CD4-positive, alpha-beta T cell treated with Interleukin-1 beta for 1 hour (primary cell): ENCODE data around the gene COMMD8.
"Not testable (repeated sequence)": the region's sequence is repeated elsewhere in the genome, so short reads cannot be mapped to it uniquely, and the experiment has no call there.

Experiments used
- DNase-seq, 2 donors: peaks; one replicate each; pipeline ENCODE4 v3.0.0-alpha.2; 2020 to 2022

COMMD8 gene

DNA sequence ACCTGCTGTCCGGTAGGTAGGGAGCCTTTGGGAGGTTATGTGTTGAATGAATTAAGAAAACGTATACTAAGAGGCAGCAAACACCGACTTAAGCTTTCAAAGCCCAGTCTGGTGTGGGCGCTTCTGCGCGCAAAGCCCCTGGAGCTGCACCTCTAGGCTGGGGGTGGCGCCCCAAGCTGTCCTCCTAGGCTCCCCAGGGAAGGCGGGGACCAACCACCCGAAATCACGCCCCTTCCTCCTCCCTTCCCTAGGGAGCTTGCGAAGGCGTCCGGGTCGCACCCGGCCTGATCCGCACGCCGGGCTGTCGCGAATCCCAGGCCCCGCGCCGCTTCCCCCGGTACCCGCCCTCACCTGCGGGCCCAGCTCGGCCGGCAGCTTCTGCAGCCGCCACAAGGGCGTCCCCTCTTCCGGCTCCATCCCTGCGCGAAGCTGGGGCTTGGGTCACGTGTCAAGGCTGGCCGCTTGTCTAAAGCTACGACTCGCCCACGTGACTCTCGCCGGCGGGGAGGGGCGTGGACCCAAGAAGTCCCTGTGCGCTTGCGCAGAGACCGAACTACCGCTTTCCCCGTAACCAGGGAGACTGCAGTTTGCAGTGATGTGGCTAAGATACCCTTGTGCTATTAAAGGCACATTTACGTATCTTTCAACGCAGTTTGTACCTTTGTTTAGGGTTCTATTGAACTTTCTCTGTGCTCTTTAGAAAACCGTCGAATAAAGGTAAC lies at the start of gene COMMD8:
COMMD8 (minus strand) TSS at position 468 of the 722 bp plus-strand sequence; CDS start at position 417, 51 bp downstream.
- DNase-seq: peak; percentile 98

DNA sequence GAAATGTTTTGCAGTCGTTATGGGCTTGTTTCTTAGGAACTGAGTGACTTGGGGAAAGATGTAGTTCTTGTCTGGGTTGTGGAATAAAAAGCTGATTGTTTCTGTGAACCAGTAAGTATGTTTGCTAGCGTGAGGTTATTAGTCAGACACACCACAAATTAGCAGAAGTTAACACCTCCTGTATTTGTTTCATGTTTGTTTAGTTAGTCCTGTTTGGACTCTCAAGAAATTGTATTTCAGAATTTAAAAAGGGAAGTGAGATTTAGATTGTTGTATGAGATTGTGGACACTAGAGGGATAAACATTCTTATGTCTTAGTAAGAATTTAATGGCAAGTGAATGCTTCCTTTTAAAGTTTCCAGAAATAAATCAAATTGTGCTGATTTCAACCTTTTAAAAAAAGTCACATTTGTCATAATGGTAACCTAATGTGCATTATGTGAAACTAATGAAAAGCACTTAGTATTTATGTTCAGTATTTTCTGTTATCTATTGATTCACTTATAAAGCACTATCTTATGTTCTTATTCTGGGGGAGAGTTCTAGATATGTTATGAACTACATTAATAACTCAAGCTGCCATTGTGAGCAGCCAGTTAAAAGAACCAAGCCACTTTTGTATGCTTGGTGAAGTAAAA lies 47.1 kb upstream of the COMMD8 start:
- no peak for DNase-seq

DNA sequence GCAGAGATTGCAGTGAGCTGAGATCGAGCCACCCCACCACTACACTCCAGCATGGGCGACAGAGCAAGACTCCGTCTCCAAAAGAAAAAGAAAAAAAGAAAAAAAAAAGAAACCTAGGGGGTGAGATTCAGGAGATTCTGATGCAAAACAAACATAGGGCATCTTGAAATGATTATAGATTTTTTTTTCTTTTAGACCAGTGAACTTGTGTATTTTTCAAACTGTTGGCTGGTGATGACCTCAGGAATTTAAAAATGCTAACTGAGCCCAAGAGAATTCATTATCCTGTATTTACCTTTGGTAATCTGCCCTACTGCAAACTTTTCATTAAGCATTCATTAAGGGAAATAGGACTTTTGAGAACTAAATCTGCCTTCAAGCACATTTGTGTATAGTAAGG lies 42.2 kb upstream of the COMMD8 start:
- DNase-seq: no peak

DNA sequence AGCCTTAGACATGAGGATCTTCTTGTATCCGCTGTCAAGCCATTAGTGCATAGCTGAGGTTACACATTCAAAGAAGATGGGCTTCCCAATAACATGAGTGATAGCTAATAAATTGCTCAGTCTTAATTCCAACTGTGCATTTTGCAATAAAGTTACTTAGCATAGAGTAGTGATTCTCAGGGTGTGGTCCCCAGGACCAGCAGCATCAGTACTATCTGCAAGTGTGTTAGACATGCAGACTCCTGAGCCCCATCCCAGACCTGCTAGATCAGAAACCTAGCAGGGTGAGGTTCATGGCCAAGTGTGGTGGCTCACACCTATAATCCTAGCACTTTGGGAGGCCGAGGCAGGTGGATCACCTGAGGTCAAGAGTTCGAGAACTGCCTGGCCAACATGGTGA lies 41.6 kb upstream of the COMMD8 start:
- DNase-seq: no peak

DNA sequence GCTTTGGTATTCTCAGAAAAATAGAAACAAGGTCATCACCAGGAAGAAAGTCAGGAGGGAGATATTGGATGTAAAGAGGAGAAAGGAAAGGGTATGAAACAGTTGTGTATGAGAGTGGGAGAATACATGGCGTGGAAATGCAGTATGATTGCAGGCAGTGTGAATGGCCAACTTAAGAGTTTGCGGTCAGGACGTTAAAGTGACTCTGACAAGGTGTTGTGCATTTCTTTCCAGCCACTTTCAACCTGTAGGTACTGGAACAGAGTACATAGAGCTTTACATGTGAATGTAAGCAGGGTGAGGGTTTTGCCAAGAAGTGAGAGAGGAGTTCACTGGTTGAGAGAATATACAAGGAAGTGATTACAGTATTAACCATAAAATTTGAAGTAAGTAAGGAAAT lies 37.3 kb upstream of the COMMD8 start:
- no peak for DNase-seq

DNA sequence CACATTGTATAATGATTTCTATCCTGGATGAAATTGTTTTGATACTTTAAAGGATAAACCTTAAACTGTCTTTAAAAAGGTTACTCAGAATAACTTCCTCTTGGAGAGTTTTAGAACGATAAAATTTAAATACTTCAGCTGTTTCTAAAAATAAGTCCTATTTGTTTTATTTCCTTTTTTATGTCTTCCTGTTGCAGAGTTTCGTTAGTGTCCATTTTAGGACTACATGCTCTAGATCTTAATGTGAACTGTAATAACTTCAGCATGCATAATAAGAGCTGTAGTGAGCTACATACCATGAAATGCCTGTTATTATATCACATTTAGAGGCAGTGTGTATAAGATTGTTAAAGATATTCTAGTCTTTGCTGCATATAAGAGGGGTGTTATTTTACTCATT lies 36.2 kb upstream of the COMMD8 start:
- no peak for DNase-seq

DNA sequence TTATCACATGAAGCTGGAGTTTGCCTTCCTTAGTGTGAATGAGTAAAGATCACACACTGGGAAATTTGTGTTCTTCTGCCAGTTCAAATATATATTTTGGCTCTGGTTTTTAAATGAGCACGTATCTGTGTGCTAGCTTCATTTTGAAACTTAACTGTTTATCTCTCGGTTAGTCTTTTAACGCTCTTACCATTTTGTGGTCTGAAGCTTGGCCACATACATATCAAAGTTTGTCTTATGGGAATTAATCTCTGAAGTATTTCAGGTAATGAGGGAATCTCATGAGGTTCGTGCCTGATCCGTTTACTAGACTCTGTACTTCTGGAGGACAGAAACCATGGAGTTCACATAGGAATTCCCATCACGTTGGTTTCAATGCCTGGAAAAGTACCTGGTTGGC lies 35.4 kb upstream of the COMMD8 start:
- DNase-seq: no peak

DNA sequence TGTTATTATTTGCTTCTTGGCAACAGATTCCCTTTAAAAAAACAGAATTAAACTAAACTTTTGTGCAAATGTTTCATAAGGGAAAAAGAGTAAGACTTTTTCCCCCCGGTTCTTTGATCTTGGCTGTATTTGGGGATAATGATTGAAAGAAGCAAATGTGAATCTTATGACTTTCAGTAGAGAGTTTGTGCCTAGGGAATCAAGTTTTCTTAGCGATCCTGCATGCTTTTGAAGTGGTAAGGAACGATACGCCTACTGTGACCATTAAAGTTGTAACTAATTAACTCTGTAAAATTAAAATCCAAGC lies 30.6 kb upstream of the COMMD8 start:
- DNase-seq: no peak

DNA sequence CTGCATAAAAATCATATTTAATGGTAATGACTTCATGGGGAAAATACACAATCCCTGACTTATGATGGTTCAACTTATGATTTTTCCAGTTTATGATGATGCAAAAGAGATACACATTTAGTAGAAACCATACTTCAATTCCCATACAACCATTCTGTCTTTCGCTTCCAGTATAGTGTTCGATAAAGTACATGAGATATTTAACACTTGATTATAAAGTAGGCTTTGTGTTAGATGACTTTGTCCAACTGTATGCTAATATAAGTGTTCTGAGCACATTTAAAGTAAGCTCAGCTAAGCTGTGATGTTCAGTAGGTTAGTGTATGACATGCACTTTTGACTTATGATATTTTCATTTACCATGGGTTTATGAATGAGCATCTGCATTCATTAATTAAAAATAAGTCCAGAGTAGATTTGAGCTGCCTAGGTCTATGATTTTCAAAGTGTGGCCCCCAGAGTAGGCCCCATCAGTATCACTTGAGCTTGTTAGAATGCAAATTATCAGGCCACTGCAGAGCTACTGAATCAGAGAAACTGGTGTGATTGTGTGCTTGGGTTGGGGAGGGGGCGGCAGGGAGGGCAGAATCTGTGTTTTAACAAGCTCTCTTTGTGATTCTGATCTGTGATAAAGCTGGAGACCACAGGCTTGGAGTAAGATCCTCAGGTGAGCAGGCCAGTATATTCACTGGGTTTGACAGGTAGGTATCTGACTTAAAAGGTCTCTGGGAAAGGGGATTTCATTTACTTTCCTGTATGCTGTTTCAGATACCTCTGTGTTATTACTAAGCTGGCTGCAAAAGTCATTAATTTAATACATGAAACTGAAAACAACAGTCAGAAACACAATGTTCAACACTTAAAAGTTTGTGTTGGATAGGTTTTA lies 30.0 kb upstream of the COMMD8 start:
- no peak for DNase-seq

DNA sequence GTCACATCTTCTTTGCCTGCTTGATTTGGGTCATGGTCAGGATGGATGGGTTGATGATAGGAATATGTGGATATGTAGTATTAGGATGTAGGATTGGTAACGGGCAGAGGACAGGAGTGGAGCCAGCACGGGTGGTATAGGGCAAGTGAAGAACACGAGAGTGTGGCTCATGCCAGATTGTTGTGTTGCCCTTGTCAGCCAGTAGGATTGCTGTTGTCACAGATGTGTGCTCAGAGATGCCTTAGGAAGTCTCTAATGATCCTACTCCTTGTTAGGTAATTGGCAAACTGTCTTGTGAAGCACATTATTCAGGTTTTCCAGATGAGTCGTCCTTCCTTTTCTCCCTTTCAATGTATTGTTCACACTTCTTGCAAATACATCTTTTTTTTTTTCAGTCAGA lies 27.0 kb upstream of the COMMD8 start:
- DNase-seq: peak in 1 of 2 donors; percentile 24

DNA sequence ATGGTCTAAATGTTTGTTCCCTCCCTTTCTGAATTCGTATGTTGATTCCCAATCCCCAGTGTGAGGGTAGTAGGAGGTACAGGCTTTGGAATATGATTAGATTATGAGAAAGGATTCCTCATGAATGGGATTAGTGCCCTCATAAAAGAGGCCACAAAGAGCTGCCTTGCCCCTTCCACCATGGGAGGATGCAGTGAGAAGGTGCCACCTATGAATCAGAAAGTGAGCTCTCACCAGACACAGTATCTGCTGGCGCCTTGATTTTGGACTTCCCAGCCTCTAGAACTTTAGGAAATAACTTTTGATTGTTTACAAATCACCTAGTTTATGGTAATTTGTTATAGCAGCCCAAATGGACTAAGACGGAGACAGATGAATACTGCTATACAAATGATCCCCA lies 25.2 kb upstream of the COMMD8 start:
- no peak for DNase-seq

DNA sequence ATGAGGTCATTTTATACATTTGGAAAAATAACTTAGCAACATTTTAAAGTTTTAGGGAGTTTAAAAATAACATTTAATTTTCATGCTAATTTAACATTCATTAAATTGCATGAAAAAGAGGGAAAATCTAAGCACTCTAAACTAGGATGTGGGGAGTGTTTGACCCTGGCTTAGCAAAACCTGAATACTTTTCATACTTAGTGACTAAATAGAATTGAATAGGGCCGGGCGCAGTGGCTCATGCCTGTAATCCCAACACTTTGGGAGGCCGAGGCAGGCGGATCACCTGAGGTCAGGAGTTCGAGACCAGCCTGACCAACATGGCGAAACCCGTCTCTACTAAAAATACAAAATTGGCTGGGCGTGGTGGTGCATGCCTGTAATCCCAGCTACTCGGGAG lies 23.2 kb upstream of the COMMD8 start:
- not testable (repeated sequence) for DNase-seq

DNA sequence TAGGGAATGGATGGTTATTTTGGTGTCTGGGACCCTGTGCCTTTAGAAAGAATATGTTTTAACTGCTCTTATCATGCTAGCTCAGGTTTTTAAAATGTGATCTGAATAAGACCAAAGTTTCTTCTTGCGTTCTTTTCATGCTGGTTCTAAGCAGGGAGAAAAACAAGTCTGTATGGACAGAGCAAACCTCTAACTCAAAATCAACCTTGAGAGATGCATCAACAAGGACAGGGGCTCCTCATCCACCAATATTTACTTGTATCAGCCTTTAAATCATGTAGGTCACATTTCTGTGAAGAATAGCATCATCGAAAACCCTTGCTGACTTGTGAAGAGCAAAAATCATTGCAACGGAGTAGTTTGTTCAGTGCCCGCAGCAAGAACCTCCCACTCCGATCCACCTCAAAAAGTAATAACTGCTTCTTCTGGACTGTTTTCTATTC lies 22.8 kb upstream of the COMMD8 start:
- no peak for DNase-seq

DNA sequence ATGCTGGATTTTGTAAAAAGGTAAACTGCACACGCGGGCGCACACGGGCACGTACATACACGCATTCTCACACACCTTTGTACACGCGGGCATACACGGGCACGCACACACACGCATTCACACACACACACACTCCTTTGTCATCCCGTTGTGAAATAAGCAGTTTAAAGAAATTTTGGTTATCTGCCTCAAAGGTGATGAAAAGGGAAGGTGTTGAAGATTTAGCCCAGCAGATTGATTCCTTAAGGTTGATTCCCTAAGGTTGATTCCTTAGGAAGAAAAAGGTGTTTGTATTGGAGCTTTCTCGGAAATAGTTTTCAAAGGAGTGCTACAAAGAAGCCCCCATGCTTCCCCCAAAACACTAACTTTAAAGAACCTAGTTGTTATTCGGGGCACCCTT lies 22.3 kb upstream of the COMMD8 start:
- no peak for DNase-seq

DNA sequence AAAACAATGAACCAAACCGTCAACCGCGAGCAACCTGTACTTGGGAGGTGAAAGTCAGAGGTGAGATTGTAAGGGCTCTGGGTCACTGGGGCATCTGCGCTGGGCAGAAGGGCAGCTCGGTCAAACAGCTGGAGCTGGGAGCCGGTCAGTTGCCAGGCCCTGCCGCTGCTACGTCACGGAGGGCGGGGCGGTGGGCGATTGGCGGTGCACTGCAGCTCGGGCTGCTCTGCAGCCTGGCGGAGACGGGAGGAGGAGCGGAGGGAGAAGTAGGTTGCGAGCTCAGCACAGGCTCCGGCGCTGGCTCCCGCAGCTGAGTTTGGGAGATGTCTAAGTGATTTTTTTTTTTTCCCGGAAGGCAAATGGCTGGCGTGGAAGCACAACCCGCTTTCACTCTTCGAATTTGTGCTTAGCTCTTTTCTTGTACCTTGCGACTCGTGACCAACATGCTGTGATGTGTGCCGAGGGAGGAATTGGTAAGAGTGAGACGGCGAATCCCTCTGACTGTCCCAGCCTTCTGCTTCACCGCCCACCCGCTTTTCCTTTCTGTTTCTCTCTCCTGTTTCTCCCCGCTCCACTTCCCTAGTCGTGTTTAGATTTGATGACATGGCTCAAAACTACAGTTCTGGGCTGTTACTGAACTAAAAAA lies 21.7 kb upstream of the COMMD8 start, which contains the start of gene ATP10D:
ATP10D (plus strand) TSS at position 229 of the 646 bp plus-strand sequence. CDS start 27,266 bp downstream, outside the sequence.
- peak; percentile 75 to 86 for DNase-seq

DNA sequence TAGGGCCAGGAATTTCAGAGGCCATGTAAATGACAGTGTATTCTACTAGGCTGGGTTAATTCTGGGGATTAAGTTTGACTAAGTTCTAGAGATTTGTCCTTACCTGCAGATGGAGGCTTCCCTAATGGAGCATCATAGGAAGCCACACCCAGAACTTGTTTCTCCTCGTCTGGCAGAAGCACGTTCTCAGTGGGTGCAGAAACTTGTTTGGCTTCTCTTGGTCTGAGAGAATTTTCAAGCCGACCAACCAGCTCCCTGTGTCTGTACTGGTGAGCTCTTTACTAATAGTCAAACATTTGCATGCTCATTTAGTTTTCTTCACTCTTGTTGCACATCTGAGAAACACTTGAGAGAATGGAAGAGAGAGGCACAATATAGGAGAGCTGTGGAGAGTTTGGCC lies 20.7 kb upstream of the COMMD8 start:
- DNase-seq: no peak

DNA sequence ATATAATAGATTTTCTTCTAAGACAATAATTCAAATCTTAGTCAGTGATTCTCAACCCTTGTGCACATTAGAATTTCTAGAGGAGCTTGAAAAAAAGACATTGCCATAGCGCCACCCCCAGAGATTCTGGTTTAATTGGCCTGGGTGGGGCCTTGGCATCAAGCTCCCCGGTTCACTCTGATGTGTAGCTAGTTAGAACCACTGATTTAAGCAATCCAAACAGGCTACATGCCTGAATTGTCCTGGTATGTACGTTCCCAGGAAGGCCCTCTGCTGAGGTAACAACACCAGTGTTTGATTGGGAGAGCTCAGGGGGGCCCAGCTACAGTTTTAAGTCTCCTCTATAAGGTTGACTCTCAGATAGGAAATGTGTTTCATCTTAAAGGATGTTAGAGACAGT lies 20.2 kb upstream of the COMMD8 start:
- DNase-seq: no peak

DNA sequence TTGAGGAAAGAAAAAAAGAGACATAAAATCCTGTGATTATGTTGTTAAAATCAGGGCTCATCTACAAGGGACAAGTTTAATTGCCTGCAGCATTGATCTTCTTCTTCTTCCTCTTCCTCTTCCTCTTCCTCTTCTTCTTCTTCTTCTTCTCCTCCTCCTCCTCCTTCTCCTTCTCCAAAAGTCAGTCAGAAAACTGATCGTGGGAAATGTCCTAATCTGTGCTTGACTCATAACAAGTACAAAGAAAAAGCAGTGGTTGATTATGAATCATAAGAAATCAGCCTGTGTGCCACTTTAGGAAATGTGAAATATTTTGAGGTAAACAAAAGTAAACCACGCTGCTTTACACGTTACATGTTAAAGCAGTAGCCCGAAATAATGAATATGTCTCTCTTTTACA lies 18.8 kb upstream of the COMMD8 start:
- DNase-seq: no peak

DNA sequence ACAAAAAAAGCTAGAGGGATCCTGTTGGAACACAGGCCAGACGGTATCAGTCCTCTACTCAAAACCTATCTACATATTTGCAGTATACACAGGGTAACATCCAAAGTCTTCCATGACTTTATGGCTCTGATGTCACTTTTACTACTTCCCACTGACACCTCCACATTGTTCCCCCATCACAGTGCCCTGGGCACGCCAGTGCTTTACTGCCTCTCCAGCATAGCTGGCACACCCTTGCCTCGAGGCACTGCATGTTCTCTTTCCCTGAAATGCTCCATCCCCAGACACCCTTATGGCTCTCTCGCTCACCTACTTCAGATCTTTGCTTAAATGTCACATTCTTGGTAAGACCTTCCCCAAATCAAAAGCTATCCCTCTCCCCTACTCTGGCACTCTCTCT lies 15.3 kb upstream of the COMMD8 start:
- no peak for DNase-seq

DNA sequence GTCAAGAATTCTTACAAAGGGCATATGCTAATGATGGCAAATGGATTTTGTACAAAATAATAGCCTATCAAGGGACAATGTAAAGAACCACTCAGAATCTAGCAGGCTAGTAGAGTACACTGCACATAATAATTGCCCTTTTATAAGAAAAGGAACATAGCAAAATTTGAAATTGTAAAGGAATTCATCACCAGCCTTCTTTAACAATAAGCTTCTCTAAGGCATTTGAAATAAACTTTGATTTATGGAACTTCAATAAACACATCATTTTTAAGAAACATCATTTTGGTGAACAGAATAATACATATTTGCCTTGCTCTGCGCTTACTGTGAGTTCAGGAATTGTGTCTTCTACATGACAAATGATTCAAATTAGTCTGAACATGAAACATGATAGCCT lies 11.9 kb upstream of the COMMD8 start:
- DNase-seq: no peak

DNA sequence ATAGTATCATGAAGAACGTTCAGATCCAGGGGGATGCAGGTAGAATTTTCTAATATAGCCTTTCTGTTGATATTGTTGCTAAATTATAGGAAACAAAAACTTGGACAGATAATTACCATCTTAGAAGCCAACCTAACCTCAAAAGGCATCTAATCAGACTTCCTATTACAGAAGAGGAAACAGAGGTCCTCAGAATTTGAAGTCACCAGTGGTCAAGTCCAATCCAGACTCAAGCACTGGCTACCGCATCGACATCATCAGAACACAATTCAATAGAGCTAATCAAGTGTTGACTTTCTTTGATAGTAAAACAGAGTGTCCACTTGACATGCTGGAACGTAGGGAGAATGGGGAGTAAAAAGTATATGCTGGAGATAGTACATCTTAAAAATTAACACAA lies 11.3 kb upstream of the COMMD8 start:
- DNase-seq: no peak

DNA sequence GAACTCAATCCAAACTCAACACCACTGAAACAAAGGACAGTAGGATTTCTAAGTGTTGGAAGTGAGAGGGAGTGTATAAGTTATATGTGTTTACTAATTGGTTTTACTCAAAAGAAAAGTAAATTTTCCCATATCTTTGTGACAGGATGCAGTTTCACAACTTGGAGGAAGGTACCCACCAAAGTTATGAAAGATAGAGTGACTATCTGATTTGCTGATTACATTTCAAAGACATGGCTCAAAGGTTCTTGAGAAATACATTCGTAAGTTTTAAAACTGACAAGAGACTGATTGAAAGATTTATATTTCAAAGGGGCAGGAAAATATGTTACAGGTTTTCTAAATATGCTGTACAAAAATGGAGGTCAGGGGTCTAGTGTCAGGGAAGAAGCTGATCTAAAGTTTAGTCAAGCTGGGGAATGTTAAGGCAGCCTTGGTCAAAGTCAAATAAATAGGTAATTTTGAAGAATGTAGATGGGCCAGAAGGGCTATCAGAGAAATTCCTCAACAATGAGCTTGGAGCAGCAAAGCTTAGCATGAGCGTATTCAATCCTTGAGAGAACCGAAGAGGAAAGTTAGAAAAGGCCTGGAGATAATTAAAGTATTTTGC lies 9.7 kb upstream of the COMMD8 start:
- DNase-seq: no peak

DNA sequence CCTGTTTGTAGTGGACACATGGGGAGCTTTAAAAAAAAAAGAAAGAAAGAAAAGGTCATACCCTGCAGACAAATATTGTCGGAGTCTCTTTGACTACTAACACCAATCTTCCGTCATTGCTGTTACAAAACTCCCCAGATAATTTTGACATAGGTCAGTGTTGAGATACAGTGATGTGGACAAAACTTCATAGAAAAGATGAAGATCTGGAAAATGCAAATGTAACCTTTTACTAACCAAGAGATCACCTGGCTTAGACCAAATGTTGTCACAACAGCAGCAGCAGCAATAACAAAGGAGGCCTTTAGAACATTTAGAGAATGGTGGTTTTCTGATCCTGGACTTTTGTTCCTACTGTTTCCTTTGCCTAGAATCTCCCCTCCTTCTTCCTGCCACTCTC lies 8.1 kb upstream of the COMMD8 start:
- no peak for DNase-seq
